H54 (cell line): Measurements from ENCODE around the gene TEAD3.

Experiments
- DNase-seq: peaks from one replicate; pipeline ENCODE4 v3.0.0; 2011; ENCODE audit warnings: low spot score, mixed read lengths; ENCODE audit not compliant: insufficient read length
- FAIRE-seq: peaks from 3 replicates; lab custom pipeline; 2011; peaks lifted over from hg19 to GRCh38; lab: Jason Lieb, UNC
- POLR2A ChIP-seq: IDR thresholded peaks from 2 replicates; pipeline ENCODE4 v1.6.1; 2011; ENCODE audit warnings: low read depth, mild to moderate bottlenecking, low read length

The TEAD3 gene

DNA sequence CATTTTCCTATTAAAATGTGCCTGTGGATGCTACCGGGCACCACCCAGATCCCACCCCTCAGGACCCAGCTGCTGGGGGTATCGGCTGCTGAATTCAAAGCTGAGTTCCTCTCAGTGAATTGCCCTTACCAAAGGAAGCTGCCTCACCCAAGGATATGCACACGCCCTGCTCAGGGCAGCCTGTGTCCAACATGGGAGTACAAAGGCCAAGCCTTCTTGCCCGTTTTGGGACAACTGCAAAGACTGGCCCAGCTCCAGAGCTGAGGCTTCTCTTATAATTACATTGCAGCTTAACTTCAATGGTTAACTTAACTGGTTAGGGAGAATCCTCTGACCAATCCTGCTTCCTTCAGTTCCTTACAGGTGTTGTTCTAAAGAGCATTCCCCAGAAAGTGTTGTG is 64.6 kb downstream of the TEAD3 start:
- TF ChIP-seq POLR2A, result no peak
- FAIRE-seq (no peak), DNase-seq (no peak)

DNA sequence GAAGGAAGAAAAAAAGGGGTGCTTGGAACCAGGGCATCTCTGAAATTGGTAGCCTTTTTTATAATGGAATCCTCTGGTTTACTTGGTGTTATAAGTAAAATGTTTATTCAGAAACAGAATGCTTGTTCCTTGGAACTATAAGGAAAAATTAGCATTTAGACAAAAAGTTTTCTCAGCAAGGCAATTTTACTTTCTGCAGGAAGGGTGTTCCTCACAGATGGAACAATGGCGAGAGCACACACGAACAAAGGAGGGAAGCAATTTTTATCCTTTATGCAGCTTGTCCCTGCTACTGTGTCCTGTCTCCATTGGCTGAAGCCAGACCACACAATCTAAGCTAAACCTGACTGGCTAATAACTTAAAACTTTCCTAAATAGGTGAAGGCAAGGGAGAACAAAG is 67.4 kb downstream of the TEAD3 start:
- FAIRE-seq (no peak), DNase-seq (no peak)
- TF ChIP-seq POLR2A, result no peak

DNA sequence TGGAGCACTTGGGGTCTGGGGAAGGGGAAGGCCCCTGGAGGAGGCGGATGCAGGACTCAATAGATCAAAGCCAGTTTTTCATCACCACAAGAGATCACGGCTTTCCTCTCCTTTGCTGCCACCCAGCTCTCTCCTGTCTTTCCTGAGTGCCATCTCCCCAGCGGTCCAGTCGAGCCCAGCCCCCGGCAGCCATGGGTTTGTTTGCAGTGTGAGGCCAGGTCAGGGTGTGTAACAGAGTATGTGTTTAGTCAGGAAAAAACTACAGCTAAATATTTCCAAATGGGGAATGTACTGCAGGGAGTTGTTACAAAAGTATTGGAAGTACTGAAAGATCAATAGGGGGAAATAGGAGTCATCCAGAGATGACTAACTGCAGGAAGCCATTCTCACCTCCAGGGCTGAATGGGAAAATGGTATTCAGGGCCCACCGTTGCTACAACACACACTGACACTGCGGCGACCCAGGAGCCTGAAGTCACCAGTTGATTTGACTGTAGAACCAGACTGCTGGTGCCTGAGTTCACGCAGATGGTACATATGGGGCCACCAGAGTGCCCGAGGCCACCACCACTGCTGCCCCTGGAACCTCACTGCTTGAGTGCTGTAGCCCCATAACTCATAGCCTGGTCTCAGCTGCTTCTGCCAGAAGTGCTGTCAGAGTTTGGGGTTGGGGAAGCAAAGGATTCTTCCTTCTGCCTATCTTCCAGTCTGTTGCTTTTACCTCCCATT is 68.3 kb downstream of the TEAD3 start:
- DNase-seq, result no peak
- TF ChIP-seq POLR2A, result no peak
- no peak for FAIRE-seq

DNA sequence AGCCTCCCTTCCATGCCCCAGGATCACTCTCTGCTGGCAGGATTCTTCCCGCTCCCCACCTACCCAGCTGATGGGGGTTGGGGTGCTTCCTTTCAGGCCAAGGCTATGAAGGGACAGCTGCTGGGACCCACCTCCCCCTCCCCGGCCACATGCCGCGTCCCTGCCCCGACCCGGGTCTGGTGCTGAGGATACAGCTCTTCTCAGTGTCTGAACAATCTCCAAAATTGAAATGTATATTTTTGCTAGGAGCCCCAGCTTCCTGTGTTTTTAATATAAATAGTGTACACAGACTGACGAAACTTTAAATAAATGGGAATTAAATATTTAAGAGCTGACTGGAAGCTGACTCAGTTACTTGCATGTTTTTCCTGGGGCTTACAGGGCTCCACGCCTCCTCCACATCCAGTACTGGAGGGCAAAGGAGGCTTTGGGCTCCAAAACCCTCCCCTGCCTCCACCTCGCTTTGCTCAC is 69.0 kb downstream of the TEAD3 start:
- no peak for FAIRE-seq
- DNase-seq, result peak; percentile 40
- no peak for TF ChIP-seq POLR2A

GRCh38 chr6:35427435-35427834 is 69.4 kb downstream of the TEAD3 start:
- TF ChIP-seq POLR2A, result no peak
- DNase-seq, result no peak
- no peak for FAIRE-seq

DNA sequence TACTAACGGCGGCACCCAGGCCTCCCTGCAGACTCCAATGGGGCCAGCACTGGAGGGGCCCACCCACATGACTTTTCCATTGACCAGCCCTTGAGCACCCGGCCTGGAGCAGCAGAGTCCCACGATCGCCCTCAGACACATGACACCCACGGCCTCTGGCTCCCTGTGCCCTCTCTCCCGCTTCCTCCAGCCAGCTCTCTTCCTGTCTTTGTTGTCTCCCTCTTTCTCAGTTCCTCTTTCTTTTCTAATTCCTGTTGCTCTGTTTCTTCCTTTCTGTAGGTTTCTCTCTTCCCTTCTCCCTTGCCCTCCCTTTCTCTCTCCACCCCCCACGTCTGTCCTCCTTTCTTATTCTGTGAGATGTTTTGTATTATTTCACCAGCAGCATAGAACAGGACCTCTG is 70.8 kb downstream of the TEAD3 start:
- TF ChIP-seq POLR2A, result no peak
- no peak for FAIRE-seq
- DNase-seq, result no peak

DNA sequence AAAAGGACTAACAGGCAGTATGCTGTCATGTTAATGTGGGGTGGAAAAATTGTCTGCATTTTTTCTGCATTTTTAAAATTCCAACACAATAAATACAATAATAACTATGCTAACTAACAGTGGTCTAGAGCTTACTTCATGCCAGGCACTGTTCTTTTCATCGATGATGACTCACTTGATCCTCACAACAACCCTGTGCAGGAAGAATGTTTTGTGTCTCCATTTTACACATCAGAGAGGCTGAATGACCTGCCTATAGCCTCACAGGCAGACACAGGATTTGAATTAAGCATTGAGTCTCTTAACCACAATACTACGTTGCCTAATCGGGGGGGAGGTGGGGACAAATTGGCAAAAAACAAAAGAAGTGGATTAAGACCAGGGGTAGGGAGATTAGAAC is 71.6 kb downstream of the TEAD3 start:
- no peak for TF ChIP-seq POLR2A
- DNase-seq (peak; percentile 78), FAIRE-seq (peak; percentile 84)
